GM12864 (cell line): ENCODE results near the gene JARID2.

Source experiments
- DNase-seq: peaks from one replicate; pipeline ENCODE4 v3.0.0-alpha.2; 2011; ENCODE audit warnings: low read depth
- H3K4me3 ChIP-seq: 2 replicates; pipeline ENCODE4 v1.5.1; 2011; ENCODE audit warnings: mild to moderate bottlenecking, low read depth, low read length, control low read depth
- TF ChIP-seq, protein P1 (sequence below): IDR thresholded peaks from 2 replicates; pipeline ENCODE4 v1.5.1; 2011; ENCODE audit warnings: low read depth, mild to moderate bottlenecking, moderate library complexity, low read length, control low read depth, inconsistent platforms; ENCODE audit errors: missing control alignments

The JARID2 gene

DNA sequence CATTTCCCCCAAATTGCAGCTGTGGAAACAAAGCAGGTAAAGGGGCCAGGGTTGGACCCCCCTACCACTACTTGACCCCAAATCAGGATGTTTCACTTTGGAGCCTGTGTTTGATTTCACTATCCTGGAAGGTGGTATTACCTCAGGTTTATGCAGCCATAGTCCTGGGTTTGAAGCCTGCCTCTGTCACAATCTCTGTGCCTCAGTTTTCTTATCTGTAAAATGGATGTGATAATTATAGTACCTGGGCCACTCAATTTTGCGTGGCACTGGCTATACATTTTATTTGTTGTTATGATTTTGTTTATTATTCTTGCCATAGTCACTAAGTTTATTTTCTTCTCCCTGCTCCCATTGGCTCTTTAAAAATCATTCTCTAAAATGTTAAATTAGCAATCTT, 26.7 kb downstream of the JARID2 start:
- TF ChIP-seq, protein P1, sequence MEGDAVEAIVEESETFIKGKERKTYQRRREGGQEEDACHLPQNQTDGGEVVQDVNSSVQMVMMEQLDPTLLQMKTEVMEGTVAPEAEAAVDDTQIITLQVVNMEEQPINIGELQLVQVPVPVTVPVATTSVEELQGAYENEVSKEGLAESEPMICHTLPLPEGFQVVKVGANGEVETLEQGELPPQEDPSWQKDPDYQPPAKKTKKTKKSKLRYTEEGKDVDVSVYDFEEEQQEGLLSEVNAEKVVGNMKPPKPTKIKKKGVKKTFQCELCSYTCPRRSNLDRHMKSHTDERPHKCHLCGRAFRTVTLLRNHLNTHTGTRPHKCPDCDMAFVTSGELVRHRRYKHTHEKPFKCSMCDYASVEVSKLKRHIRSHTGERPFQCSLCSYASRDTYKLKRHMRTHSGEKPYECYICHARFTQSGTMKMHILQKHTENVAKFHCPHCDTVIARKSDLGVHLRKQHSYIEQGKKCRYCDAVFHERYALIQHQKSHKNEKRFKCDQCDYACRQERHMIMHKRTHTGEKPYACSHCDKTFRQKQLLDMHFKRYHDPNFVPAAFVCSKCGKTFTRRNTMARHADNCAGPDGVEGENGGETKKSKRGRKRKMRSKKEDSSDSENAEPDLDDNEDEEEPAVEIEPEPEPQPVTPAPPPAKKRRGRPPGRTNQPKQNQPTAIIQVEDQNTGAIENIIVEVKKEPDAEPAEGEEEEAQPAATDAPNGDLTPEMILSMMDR = no peak
- DNase-seq = no peak
- H3K4me3 ChIP-seq = no peak overlapping the region

- TF ChIP-seq, protein P1 = no peak
- DNase-seq = no peak
- H3K4me3 ChIP-seq = no peak overlapping the region
These were observed 29.0 kb downstream of the JARID2 start for GRCh38 chr6:15274692-15275387.

- TF ChIP-seq, protein P1 = no peak
- H3K4me3 ChIP-seq = no peak overlapping the region
- no peak for DNase-seq
These were observed 30.4 kb downstream of the JARID2 start for GRCh38 chr6:15276036-15276985.

GRCh38 chr6:15279047-15279661, 33.3 kb downstream of the JARID2 start:
- no peak for DNase-seq
- H3K4me3 ChIP-seq = no peak overlapping the region
- TF ChIP-seq, protein P1 = no peak

DNA sequence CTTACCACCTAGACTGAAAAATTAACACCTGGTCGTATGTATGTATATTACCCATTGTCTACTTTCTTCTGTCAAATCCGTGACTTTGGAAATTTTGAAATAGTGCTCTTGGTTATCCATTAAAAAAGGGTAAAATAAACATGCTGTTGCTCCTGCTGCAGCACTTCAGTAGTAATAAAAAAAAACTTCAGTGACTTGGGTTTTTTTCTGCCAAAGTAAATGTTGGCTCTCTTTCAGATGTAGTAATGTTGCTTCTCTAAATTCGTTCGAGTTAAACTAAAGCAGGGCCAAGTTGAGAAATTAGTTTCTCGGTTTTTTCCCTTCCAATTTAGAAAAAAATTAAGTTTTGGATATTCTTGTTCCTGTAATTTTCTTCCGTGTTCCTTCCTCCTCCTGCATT, 34.2 kb downstream of the JARID2 start:
- H3K4me3 ChIP-seq = no peak overlapping the region
- no peak for DNase-seq

GRCh38 chr6:15280961-15281360, 35.1 kb downstream of the JARID2 start:
- H3K4me3 ChIP-seq = no peak overlapping the region
- TF ChIP-seq, protein P1 = no peak

More for the DNA sequence above, 34.2 kb downstream of the JARID2 start:
- TF ChIP-seq, protein P1 = no peak

More at GRCh38 chr6:15280961-15281360, 35.1 kb downstream of the JARID2 start:
- no peak for DNase-seq
